WTC11 (cell line): Measurements from ENCODE around the gene PIK3CG. TPM values are rescaled to one million over a fixed set of nuclear protein-coding genes. Genes with fewer than 3 reads are reported as not detected.
"Not testable (repeated sequence)": the region's sequence is repeated elsewhere in the genome, so short reads cannot be mapped to it uniquely, and the experiment has no call there.

ENCODE experiments used
- ATAC-seq: fragments of 200-7000 bp; cut with Tn5 transposase; 2 replicates; pipeline ENCODE4 v1.10.0; 2021; ENCODE audit warnings: mild to moderate bottlenecking, moderate library complexity
- CTCF ChIA-PET: fragments of 300-600 bp; sonication (Branson Sonifier 250); formaldehyde crosslinking; loops from one replicate; lab custom pipeline; 2021; ENCODE audit warnings: antibody characterized with exemption; lab: Charles Lee
- POLR2A ChIA-PET: fragments of 350-600 bp; sonication (Branson Sonifier 250); formaldehyde crosslinking; loops from one replicate; lab custom pipeline; 2021; ENCODE audit warnings: antibody characterized with exemption; lab: Charles Lee
- DNase-seq: peaks from one replicate; pipeline ENCODE4 v3.0.0; 2021; ENCODE audit warnings: low spot score
- H3K27ac Mint-ChIP-seq: 2 replicates; pipeline ENCODE4 v1.8.0; 2021; ENCODE audit warnings: mixed read lengths
- H3K27me3 Mint-ChIP-seq: 2 replicates; pipeline ENCODE4 v1.8.0; 2021; ENCODE audit warnings: low read depth, mild to moderate bottlenecking, moderate library complexity, mixed read lengths
- H3K36me3 Mint-ChIP-seq: 2 replicates; pipeline ENCODE4 v1.8.0; 2021; ENCODE audit warnings: mixed read lengths
- H3K4me1 Mint-ChIP-seq: 2 replicates; pipeline ENCODE4 v1.8.0; 2022; ENCODE audit warnings: mixed read lengths
- H3K4me3 Mint-ChIP-seq: 2 replicates; pipeline ENCODE4 v1.8.0; 2021; ENCODE audit warnings: mild to moderate bottlenecking, moderate library complexity, mixed read lengths
- H3K9me3 Mint-ChIP-seq: 2 replicates; pipeline ENCODE4 v1.8.0; 2021; ENCODE audit warnings: mixed read lengths
- CBFB ChIP-seq: sonication (generic); formaldehyde crosslinking; IDR thresholded peaks from 2 replicates; pipeline ENCODE4 v1.8.1; 2022; ENCODE audit warnings: mild to moderate bottlenecking, low read depth, missing genetic modification reagents
- FOXJ3 ChIP-seq: sonication (generic); formaldehyde crosslinking; IDR thresholded peaks from 2 replicates; pipeline ENCODE4 v1.9.0; 2021; ENCODE audit warnings: missing genetic modification reagents, mild to moderate bottlenecking, borderline replicate concordance
- HMGA2 ChIP-seq: fragments of 250-450 bp; sonication (Bioruptor Pico); IDR thresholded peaks from 2 replicates; pipeline ENCODE4 v1.4.0; 2021; ENCODE audit warnings: mild to moderate bottlenecking, moderate library complexity
- JAZF1 ChIP-seq: fragments of 250-450 bp; sonication (Bioruptor Pico); IDR thresholded peaks from 2 replicates; pipeline ENCODE4 v1.9.0; 2021; ENCODE audit warnings: moderate library complexity, mild to moderate bottlenecking, inconsistent platforms
- JUN ChIP-seq: sonication (generic); formaldehyde crosslinking; IDR thresholded peaks from 2 replicates; pipeline ENCODE4 v1.8.0; 2023; ENCODE audit warnings: mild to moderate bottlenecking, missing genetic modification reagents
- MAX ChIP-seq: sonication (generic); formaldehyde crosslinking; IDR thresholded peaks from 2 replicates; pipeline ENCODE4 v1.8.0; 2022; ENCODE audit warnings: mild to moderate bottlenecking, missing genetic modification reagents
- MXD4 ChIP-seq: fragments of 250-450 bp; sonication (Bioruptor Pico); IDR thresholded peaks from 2 replicates; pipeline ENCODE4 v1.8.0; 2021; ENCODE audit warnings: mild to moderate bottlenecking, moderate library complexity, borderline replicate concordance
- NFYB ChIP-seq: sonication (generic); formaldehyde crosslinking; conservative IDR thresholded peaks from 2 replicates; pipeline ENCODE4 v1.8.0; 2022; ENCODE audit warnings: low read depth, missing genetic modification reagents
- NR1H2 ChIP-seq: sonication (generic); formaldehyde crosslinking; IDR thresholded peaks from 2 replicates; pipeline ENCODE4 v1.9.0; 2021; ENCODE audit warnings: mild to moderate bottlenecking, moderate library complexity, missing genetic modification reagents
- STAT6 ChIP-seq: sonication (generic); formaldehyde crosslinking; conservative IDR thresholded peaks from 2 replicates; pipeline ENCODE4 v1.8.1; 2023; ENCODE audit warnings: mild to moderate bottlenecking, low read depth, missing genetic modification reagents, moderate library complexity
- TCF7 ChIP-seq: sonication (generic); formaldehyde crosslinking; IDR thresholded peaks from 2 replicates; pipeline ENCODE4 v1.8.0; 2022; ENCODE audit warnings: mild to moderate bottlenecking, low read depth, missing genetic modification reagents, moderate library complexity
- ZBTB21 ChIP-seq: sonication (generic); formaldehyde crosslinking; IDR thresholded peaks from 2 replicates; pipeline ENCODE4 v1.8.1; 2023; ENCODE audit warnings: mild to moderate bottlenecking, missing genetic modification reagents, borderline replicate concordance
- ZNF232 ChIP-seq: sonication (generic); formaldehyde crosslinking; IDR thresholded peaks from 2 replicates; pipeline ENCODE4 v1.8.0; 2022; ENCODE audit warnings: mild to moderate bottlenecking, missing genetic modification reagents
- total RNA-seq: library from RNA; stranded (reverse); gene quantifications from 3 replicates; pipeline ENCODE4 v1.2.3, GENCODE V29; 2021
- TF ChIP-seq, protein P1 (sequence below): sonication (generic); formaldehyde crosslinking; IDR thresholded peaks from 2 replicates; pipeline ENCODE4 v1.8.0; 2023; ENCODE audit warnings: mild to moderate bottlenecking, missing genetic modification reagents
- TF ChIP-seq, protein P2 (sequence below): sonication (generic); formaldehyde crosslinking; IDR thresholded peaks from 2 replicates; pipeline ENCODE4 v1.8.0; 2022; ENCODE audit warnings: mild to moderate bottlenecking, missing genetic modification reagents

PIK3CG gene
- total RNA-seq, 1 experiment from 2014 or later: 0.07 TPM

DNA sequence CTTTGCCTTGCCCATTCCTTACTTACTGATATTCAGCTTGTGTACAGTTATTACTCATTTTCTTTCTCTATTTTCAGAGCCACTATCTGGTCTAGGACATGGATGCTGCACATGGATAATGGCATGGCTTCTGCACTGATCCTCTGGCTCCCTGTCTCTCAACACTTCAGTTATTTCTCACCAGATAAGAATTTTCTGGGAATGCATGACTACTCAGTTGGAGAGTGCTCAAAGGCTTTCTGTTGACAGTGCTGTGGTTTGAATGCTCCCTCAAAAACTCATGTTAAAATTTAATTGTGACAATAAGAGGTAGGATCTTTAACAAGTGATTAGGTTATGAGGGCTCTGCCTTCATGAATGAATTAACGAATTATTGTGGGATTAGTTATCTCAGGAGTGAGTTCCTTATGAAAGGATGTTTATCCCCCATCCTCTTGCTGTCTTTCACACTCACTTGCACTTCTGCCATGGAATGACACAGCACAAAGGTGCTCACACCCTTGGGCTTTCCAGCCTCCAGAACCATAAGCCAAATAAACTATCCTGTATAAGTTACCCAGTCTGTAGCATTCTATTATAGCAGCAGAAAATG lies 16.1 kb upstream of the PIK3CG start (continued):
- no peak for TF ChIP-seq STAT6 (CRISPR knock-in tag)
- no peak for TF ChIP-seq ZNF232
- TF ChIP-seq, protein P1, sequence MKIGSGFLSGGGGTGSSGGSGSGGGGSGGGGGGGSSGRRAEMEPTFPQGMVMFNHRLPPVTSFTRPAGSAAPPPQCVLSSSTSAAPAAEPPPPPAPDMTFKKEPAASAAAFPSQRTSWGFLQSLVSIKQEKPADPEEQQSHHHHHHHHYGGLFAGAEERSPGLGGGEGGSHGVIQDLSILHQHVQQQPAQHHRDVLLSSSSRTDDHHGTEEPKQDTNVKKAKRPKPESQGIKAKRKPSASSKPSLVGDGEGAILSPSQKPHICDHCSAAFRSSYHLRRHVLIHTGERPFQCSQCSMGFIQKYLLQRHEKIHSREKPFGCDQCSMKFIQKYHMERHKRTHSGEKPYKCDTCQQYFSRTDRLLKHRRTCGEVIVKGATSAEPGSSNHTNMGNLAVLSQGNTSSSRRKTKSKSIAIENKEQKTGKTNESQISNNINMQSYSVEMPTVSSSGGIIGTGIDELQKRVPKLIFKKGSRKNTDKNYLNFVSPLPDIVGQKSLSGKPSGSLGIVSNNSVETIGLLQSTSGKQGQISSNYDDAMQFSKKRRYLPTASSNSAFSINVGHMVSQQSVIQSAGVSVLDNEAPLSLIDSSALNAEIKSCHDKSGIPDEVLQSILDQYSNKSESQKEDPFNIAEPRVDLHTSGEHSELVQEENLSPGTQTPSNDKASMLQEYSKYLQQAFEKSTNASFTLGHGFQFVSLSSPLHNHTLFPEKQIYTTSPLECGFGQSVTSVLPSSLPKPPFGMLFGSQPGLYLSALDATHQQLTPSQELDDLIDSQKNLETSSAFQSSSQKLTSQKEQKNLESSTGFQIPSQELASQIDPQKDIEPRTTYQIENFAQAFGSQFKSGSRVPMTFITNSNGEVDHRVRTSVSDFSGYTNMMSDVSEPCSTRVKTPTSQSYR: no peak
- TF ChIP-seq NR1H2 (CRISPR knock-in tag): no peak
- TF ChIP-seq HMGA2 (CRISPR knock-in tag): no peak

DNA sequence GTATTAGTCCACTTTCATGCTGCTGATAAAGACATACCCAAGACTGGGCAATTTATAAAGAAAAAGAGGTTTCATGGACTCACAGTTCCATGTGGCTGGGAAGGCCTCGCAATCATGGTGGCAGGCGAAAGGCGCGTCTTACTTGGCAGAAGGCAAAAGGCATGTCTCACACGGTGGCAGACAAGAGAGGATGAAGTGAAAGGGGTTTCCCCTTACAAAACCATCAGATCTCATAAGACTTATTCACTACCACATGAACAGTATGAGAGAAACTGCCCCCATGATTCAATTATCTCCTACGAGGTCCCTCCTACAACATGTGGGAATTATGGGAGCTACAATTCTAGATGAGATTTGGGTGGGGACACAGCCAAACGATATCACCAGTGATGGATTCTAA lies 13.4 kb upstream of the PIK3CG start:
- DNase-seq, H3K36me3 Mint-ChIP-seq, H3K27me3 Mint-ChIP-seq, ATAC-seq, POLR2A ChIA-PET, H3K27ac Mint-ChIP-seq, CTCF ChIA-PET, H3K4me3 Mint-ChIP-seq, H3K4me1 Mint-ChIP-seq: not testable (repeated sequence)
- H3K9me3 Mint-ChIP-seq: peaks cover 18% of the 10 kb centered on the region

DNA sequence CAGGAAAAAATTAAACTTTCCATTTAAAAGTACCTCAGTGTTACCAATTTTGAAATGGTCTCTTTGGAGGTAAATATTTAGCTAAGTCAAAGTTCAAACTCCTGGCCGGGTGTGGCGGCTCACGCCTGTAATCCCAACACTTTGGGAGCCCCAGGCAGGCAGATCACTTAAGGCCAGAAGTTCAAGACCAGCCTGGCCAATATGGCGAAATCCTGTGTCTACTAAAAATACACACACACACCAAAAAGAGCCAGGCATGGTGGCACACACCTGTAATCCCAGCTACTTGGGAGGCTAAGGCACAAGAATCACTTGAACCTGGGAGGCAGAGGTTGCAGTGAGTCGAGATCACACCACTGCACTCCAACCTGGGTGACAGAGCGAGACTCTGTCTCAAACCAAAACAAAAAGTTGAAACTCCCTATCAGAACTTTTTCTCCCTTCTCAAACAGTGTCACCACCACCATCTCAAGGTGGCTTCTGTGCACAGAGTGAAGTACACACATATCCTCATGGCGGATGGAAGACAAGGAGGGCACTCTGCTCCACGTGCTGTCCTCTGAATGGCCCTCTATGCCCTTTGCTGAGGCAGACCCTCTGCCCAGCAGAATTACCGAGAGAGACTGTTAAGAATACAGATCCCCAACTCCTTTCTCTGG lies 11.7 kb upstream of the PIK3CG start:
- Mint-ChIP-seq H3K4me3 (no peak overlapping the region), H3K27ac (no peak overlapping the region), H3K9me3 (peaks cover 14% of the 10 kb centered on the region; the same call in 1 of the 2 replicates), H3K27me3 (no peaks in the 10 kb centered on the region; the same call in 1 of the 2 replicates), H3K4me1 (no peaks in the 10 kb centered on the region; the same call in 1 of the 2 replicates), H3K36me3 (no peaks in the 10 kb centered on the region)
- TF ChIP-seq, protein P2, sequence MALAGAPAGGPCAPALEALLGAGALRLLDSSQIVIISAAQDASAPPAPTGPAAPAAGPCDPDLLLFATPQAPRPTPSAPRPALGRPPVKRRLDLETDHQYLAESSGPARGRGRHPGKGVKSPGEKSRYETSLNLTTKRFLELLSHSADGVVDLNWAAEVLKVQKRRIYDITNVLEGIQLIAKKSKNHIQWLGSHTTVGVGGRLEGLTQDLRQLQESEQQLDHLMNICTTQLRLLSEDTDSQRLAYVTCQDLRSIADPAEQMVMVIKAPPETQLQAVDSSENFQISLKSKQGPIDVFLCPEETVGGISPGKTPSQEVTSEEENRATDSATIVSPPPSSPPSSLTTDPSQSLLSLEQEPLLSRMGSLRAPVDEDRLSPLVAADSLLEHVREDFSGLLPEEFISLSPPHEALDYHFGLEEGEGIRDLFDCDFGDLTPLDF (CRISPR knock-in tag): no peak
- TF ChIP-seq CBFB (no peak), JUN (CRISPR knock-in tag) (no peak), MAX (CRISPR knock-in tag) (no peak), NFYB (CRISPR knock-in tag) (no peak), MXD4 (no peak), FOXJ3 (CRISPR knock-in tag) (no peak), TCF7 (CRISPR knock-in tag) (no peak), ZBTB21 (CRISPR knock-in tag) (no peak), JAZF1 (CRISPR knock-in tag) (no peak)
- POLR2A ChIA-PET: no interaction called here
- CTCF ChIA-PET: no interaction called here
- DNase-seq (no peak), ATAC-seq (no peak)
